SK-N-SH treated with all-trans-retinoic acid at 6 μM for 48 hours (cell line): ENCODE data around the gene SDHB.

ENCODE experiments used
- ARNTL ChIP-seq: fragments of 450-650 bp; formaldehyde crosslinking; IDR thresholded peaks from 2 replicates; pipeline ENCODE4 v1.5.0; 2020; ENCODE audit warnings: low read depth, mild to moderate bottlenecking, moderate library complexity, borderline replicate concordance
- CREB5 ChIP-seq: fragments of 250-450 bp; sonication (Bioruptor Pico); IDR thresholded peaks from 2 replicates; pipeline ENCODE4 v1.5.1; 2020; ENCODE audit warnings: low read depth, mild to moderate bottlenecking, moderate library complexity
- CSDC2 ChIP-seq: fragments of 250-450 bp; sonication (Bioruptor Pico); IDR thresholded peaks from 2 replicates; pipeline ENCODE4 v1.5.0; 2020; ENCODE audit warnings: mild to moderate bottlenecking, moderate library complexity
- ESRRG ChIP-seq: fragments of 250-450 bp; sonication (Bioruptor Pico); IDR thresholded peaks from 2 replicates; pipeline ENCODE4 v1.6.1; 2021; ENCODE audit warnings: mild to moderate bottlenecking
- ISL1 ChIP-seq: fragments of 250-450 bp; sonication (Bioruptor Pico); IDR thresholded peaks from 2 replicates; pipeline ENCODE4 v2.1.2; 2022; ENCODE audit warnings: mild to moderate bottlenecking, moderate library complexity
- OSR1 ChIP-seq: fragments of 250-450 bp; sonication (Bioruptor Pico); IDR thresholded peaks from 2 replicates; pipeline ENCODE4 v1.8.0; 2022; ENCODE audit warnings: moderate library complexity, mild to moderate bottlenecking, inconsistent platforms
- PPARA ChIP-seq: fragments of 250-450 bp; sonication (Bioruptor Pico); IDR thresholded peaks from 2 replicates; pipeline ENCODE4 v1.5.0; 2020; ENCODE audit warnings: mild to moderate bottlenecking, borderline replicate concordance
- RARB ChIP-seq: fragments of 250-450 bp; sonication (Bioruptor Pico); IDR thresholded peaks from 2 replicates; pipeline ENCODE4 v1.8.0; 2021; ENCODE audit warnings: mild to moderate bottlenecking, moderate library complexity
- ZFP3 ChIP-seq: fragments of 250-450 bp; sonication (Bioruptor Pico); IDR thresholded peaks from 2 replicates; pipeline ENCODE4 v1.5.0; 2020; ENCODE audit warnings: mild to moderate bottlenecking, moderate library complexity
- ZNF70 ChIP-seq: fragments of 450-650 bp; formaldehyde crosslinking; IDR thresholded peaks from 2 replicates; pipeline ENCODE4 v1.5.0; 2020; ENCODE audit warnings: mild to moderate bottlenecking, moderate library complexity

- TF ChIP-seq CSDC2 (CRISPR knock-in tag) (no peak), ESRRG (no peak), OSR1 (no peak), CREB5 (no peak), RARB (CRISPR knock-in tag) (no peak), ISL1 (CRISPR knock-in tag) (no peak), ZFP3 (no peak), PPARA (CRISPR knock-in tag) (no peak), ARNTL (CRISPR knock-in tag) (no peak), ZNF70 (CRISPR knock-in tag) (no peak)
These were observed 61.7 kb downstream of the SDHB start for GRCh38 chr1:16992102-16992501.
